Spleen (tissue), 11 donors: ENCODE measurements around the gene CASP7. TPM values are rescaled to one million over a fixed set of nuclear protein-coding genes. Genes with fewer than 3 reads are reported as not detected.
"Not testable (repeated sequence)": the region's sequence is repeated elsewhere in the genome, so short reads cannot be mapped to it uniquely, and the experiment has no call there.

ENCODE experiments used
- DNase-seq: peaks from one replicate; pipeline ENCODE4 v3.0.0-alpha.2; 2020
- H3K27ac ChIP-seq, 8 donors: fragments of 200-600 bp; sonication (generic) in 7 of 8; 1 replicate in 4 of 8; 2 replicates in 4 of 8; pipeline versions ENCODE4 v1.5.0 to v1.8.0; 2016 to 2021; ENCODE audit warnings: inconsistent platforms in 4 of 8, mild to moderate bottlenecking in 4 of 8, moderate library complexity in 1 of 8
- H3K27me3 ChIP-seq, 7 donors: fragments of 200-600 bp; sonication (generic) in 6 of 7; replicated peaks in 1 of 7; 1 replicate in 4 of 7; 2 replicates in 3 of 7; pipeline versions ENCODE4 v1.5.0 to v1.8.0; 2016 to 2021; ENCODE audit warnings: inconsistent platforms in 3 of 7, mild to moderate bottlenecking in 1 of 7
- H3K36me3 ChIP-seq, 6 donors: fragments of 200-600 bp; sonication (generic) in 5 of 6; 1 replicate in 4 of 6; 2 replicates in 2 of 6; pipeline versions ENCODE4 v1.5.0 to v1.8.0; 2016 to 2021; ENCODE audit warnings: inconsistent platforms in 2 of 6
- H3K4me1 ChIP-seq, 6 donors: fragments of 200-600 bp; sonication (generic) in 5 of 6; 1 replicate in 3 of 6; 2 replicates in 3 of 6; pipeline versions ENCODE4 v1.5.0 to v1.8.0; 2016 to 2021; ENCODE audit warnings: inconsistent platforms in 3 of 6
- H3K4me3 ChIP-seq, 8 donors: fragments of 200-600 bp; sonication (generic) in 7 of 8; 1 replicate in 4 of 8; 2 replicates in 4 of 8; pipeline versions ENCODE4 v1.5.0 to v1.8.0; 2016 to 2021; ENCODE audit warnings: inconsistent platforms in 4 of 8, mild to moderate bottlenecking in 4 of 8, moderate library complexity in 2 of 8
- H3K9me3 ChIP-seq, 8 donors: fragments of 200-600 bp; sonication (generic) in 7 of 8; 1 replicate in 4 of 8; 2 replicates in 4 of 8; pipeline versions ENCODE4 v1.5.0 to v1.8.0; 2016 to 2021; ENCODE audit warnings: inconsistent platforms in 4 of 8
- CTCF ChIP-seq, 11 experiments: fragments of 200-600 bp in 7 of 11; fragments of 450-650 bp in 4 of 11; sonication (generic) in 4 of 11; IDR thresholded peaks in 8 of 11; conservative IDR thresholded peaks in 3 of 11; 1 replicate in 7 of 11; 2 replicates in 4 of 11; pipeline versions ENCODE4 v1.4.0 to v1.8.0; 2016 to 2021; ENCODE audit warnings: antibody characterized with exemption in 11 of 11, inconsistent platforms in 4 of 11, mild to moderate bottlenecking in 1 of 11
- POLR2A ChIP-seq, 3 donors: fragments of 450-650 bp; IDR thresholded peaks; one replicate each; pipeline ENCODE4 v1.5.1; 2017; ENCODE audit warnings: antibody characterized with exemption in 3 of 3, mild to moderate bottlenecking in 1 of 3
- POLR2AphosphoS5 ChIP-seq, 3 donors: sonication (generic); formaldehyde crosslinking; IDR thresholded peaks; one replicate each; pipeline ENCODE4 v1.5.1; 2017; ENCODE audit warnings: antibody characterized with exemption in 3 of 3
- WGBS, 5 donors: extraction: QIAGEN DNeasy Blood & Tissue Kit in 3 of 5; methylation state at CpG; one replicate each; pipeline versions ENCODE4 v1.1.5 to v1.1.7; 2013 to 2018; 5-methylcytosine and 5-hydroxymethylcytosine counted together
- intact Hi-C: fragments of 100-400 bp; cut with DNase I; formaldehyde crosslinking; loops from one replicate; pipeline ENCODE4 v1.15.0; 2023; ENCODE audit warnings: low total_unique reads
- polyA plus RNA-seq, 3 donors: library from polyadenylated mRNA; stranded (reverse); fragments of 200-250 nt; gene quantifications; one replicate each; pipeline ENCODE4 v1.2.1, GENCODE V29; 2013
- total RNA-seq, 7 donors: library from RNA; depleted of rRNA in 3 of 7; stranded (reverse); fragments of >200 nt in 3 of 7; fragmentation: NEBNext Ultra II Directional in 4 of 7; extraction: Animal tissue kit (Norgen Biotek cat#: 25700) in 4 of 7; gene quantifications; one replicate each; pipeline versions ENCODE4 v1.1.0 to v1.2.1, GENCODE V29; 2016 to 2021
- donor health status: healthy with polysubstance abuse.
- donor health status: DM: no; HTN: no; CAD: no; lungs with moderate emphysema.
- donor health status: DM: no; HTN: no; CAD: no.
- donor health status: Bipolar disorder and iron deficiency.
- donor health status: healthy.
- donor health status: DM: no; HTN: no; CAD: no.
- donor health status: DM: yes; HTN: yes; CAD: no.

Gene CASP7
- total and polyA plus RNA-seq, 10 donors = 10.4 to 27.3 (median 19.2) TPM

GRCh38 chr10:113767222-113767621, 87.5 kb downstream of the CASP7 start:
- DNase-seq = no peak
- Histone ChIP-seq H3K27me3 (no peaks in the 10 kb centered on the region), H3K4me3 (no peak overlapping the region), H3K4me1 (no peaks in the 10 kb centered on the region), H3K27ac (no peak overlapping the region), H3K36me3 (no peaks in the 10 kb centered on the region), H3K9me3 (peaks cover 0 to 18% (median 14%) of the 10 kb centered on the region in 8 donors)
- WGBS, 5 donors = 58 to 79% (median 70%) methylated on average over 2 of the region's 2 CpGs
- TF ChIP-seq CTCF (IDR thresholded peaks at IDR 0.05 in 8 of 11, conservative IDR thresholded peaks at IDR 0.05 in 3 of 11) (no peak), POLR2A (IDR thresholded peaks at IDR 0.05) (no peak)
- intact Hi-C loops = no loop called here

- H3K4me3 ChIP-seq = no peak overlapping the region
- H3K36me3 ChIP-seq = no peaks in the 10 kb centered on the region
- no peaks in the 10 kb centered on the region for H3K9me3 ChIP-seq
- intact Hi-C loops = no loop called here
- no peak overlapping the region for H3K27ac ChIP-seq
- no peaks in the 10 kb centered on the region for H3K4me1 ChIP-seq
- no peaks in the 10 kb centered on the region for H3K27me3 ChIP-seq
- no peak for DNase-seq
- TF ChIP-seq CTCF (IDR thresholded peaks at IDR 0.05 in 8 of 11, conservative IDR thresholded peaks at IDR 0.05 in 3 of 11) (no peak), POLR2AphosphoS5 (IDR thresholded peaks at IDR 0.05) (no peak), POLR2A (IDR thresholded peaks at IDR 0.05) (no peak)
- 82 to 91% (median 85%) methylated on average over 4 of the region's 4 CpGs for WGBS, 5 donors
These were observed 90.6 kb downstream of the CASP7 start for GRCh38 chr10:113770346-113770745.

- H3K9me3 ChIP-seq, DNase-seq, H3K4me3 ChIP-seq, H3K4me1 ChIP-seq, intact Hi-C loops, H3K27me3 ChIP-seq, H3K27ac ChIP-seq, H3K36me3 ChIP-seq: not testable (repeated sequence)
- 72 to 90% (median 77%) methylated on average over 3 of the region's 3 CpGs for WGBS, 5 donors
These were observed 91.4 kb downstream of the CASP7 start for GRCh38 chr10:113771131-113771530.

GRCh38 chr10:113775686-113776294, 96.1 kb downstream of the CASP7 start:
- intact Hi-C loops = no loop called here
- DNase-seq = no peak
- Histone ChIP-seq H3K36me3 (no peaks in the 10 kb centered on the region), H3K4me1 (no peaks in the 10 kb centered on the region), H3K9me3 (no peaks in the 10 kb centered on the region), H3K27ac (no peak overlapping the region), H3K4me3 (no peak overlapping the region), H3K27me3 (peaks cover 0 to 4% (median 0%) of the 10 kb centered on the region in 7 donors)
- no peak for TF ChIP-seq POLR2A (IDR thresholded peaks at IDR 0.05)
- no peak for TF ChIP-seq CTCF (IDR thresholded peaks at IDR 0.05 in 8 of 11, conservative IDR thresholded peaks at IDR 0.05 in 3 of 11)
- no peak for TF ChIP-seq POLR2AphosphoS5 (IDR thresholded peaks at IDR 0.05)
- WGBS, 5 donors = 34 to 72% (median 40%) methylated on average over 4 of the region's 4 CpGs

GRCh38 chr10:113776553-113776952, 96.8 kb downstream of the CASP7 start:
- H3K4me3 ChIP-seq = no peak overlapping the region
- no peak overlapping the region for H3K27ac ChIP-seq
- no peak for DNase-seq
- H3K27me3 ChIP-seq = peaks cover 0 to 5% (median 0%) of the 10 kb centered on the region in 7 donors
- H3K9me3 ChIP-seq = no peaks in the 10 kb centered on the region
- TF ChIP-seq CTCF (IDR thresholded peaks at IDR 0.05 in 8 of 11, conservative IDR thresholded peaks at IDR 0.05 in 3 of 11) (no peak), POLR2A (IDR thresholded peaks at IDR 0.05) (no peak), POLR2AphosphoS5 (IDR thresholded peaks at IDR 0.05) (no peak)
- no peaks in the 10 kb centered on the region for H3K36me3 ChIP-seq
- H3K4me1 ChIP-seq = no peaks in the 10 kb centered on the region
- 89 to 98% (median 96%) methylated on average over 1 of the region's 1 CpG for WGBS, 5 donors
- intact Hi-C loops = no loop called here
